K562 treated with DMSO at 1 percent for 12 hours (cell line): ENCODE measurements around the gene TIMMDC1. TPM values are rescaled to one million over a fixed set of nuclear protein-coding genes. Genes with fewer than 3 reads are reported as not detected.

ENCODE experiments used
- total RNA-seq: library from RNA; unstranded; fragments of 300-600 nt; gene quantifications from 2 replicates; pipeline ENCODE4 v1.2.3, GENCODE V29; 2022; ENCODE audit not compliant: insufficient read depth

The TIMMDC1 gene, protein sequence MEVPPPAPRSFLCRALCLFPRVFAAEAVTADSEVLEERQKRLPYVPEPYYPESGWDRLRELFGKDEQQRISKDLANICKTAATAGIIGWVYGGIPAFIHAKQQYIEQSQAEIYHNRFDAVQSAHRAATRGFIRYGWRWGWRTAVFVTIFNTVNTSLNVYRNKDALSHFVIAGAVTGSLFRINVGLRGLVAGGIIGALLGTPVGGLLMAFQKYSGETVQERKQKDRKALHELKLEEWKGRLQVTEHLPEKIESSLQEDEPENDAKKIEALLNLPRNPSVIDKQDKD
- 54.3 and 58.8 TPM in 2 replicates for total RNA-seq

DNA sequence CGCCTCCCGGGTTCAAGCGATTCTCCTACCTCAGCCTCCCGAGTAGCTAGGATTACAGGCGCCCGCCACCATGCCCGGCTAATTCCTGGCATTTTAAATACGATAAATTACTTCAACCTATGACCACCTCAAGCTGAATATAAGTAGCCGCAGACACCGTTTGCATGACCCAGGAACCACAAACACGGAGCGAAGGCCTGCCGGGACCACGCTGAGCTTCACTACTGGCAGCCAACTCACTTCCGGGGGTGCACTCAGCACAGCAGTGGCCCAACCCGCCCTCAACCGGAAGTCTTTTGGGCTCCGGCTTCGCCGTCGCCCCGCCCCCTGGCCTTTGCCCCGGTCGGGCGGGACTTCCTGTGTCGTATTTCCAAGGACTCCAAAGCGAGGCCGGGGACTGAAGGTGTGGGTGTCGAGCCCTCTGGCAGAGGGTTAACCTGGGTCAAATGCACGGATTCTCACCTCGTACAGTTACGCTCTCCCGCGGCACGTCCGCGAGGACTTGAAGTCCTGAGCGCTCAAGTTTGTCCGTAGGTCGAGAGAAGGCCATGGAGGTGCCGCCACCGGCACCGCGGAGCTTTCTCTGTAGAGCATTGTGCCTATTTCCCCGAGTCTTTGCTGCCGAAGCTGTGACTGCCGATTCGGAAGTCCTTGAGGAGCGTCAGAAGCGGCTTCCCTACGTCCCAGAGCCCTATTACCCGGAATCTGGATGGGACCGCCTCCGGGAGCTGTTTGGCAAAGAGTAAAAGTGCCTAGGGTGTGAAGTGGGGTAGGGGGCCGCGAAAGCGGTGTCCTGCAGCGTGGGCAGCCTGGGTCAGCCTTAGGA, at the start of gene TIMMDC1:
TIMMDC1 (plus strand) TSS at position 362 of the 826 bp plus-strand sequence; CDS start at position 549, 187 bp downstream.

DNA sequence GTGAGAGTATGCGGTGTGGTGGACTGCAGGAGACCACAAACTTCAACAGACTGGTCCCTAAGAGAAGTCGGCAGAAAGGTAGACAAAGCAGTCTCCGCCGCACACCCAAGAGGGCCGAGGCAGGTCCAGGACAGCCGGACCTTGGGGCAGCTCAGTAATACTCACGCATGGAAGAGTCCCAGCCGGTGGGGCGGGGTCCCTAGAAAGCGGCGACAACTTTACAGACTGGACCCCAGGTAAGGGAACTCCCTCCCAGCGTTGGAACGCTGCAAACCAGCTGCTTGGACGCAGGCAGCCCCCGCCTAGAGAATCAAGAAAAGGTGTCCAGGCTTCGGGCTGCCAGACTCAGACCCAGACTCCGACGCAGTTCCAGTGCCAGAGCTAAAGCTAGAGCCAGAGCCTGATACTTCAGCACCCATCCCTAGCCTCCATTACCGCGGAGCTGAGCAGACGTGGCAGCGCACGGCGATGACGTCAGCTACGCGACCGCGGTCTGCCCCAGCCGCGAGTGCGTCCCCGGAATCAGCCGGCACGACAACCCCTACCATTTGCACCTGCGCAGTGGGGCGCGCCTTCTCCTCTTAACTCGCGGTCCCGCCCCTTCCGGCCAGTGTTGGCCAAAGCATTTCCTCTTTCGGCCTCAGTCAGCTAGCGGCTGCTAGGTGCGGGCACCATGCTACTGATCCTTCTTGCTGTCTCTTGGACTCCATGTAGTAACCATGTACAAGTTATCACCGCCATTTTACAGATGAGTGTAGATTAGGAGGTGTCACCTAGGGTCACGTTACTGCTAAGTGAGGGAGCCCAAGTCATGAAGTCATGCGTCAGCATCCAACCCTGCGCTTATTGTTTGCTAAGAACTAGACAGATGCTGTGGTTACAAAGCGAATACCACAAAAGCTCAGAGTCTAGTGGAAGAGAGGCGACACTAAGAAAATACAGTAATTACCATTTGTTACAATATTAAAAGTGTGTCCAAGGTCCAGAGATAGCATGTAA, 34.9 kb upstream of the TIMMDC1 start, which contains the start of gene TMEM39A:
TMEM39A (minus strand) TSS at position 445 of the 999 bp plus-strand sequence. CDS start 1,541 bp downstream, outside the sequence.

DNA sequence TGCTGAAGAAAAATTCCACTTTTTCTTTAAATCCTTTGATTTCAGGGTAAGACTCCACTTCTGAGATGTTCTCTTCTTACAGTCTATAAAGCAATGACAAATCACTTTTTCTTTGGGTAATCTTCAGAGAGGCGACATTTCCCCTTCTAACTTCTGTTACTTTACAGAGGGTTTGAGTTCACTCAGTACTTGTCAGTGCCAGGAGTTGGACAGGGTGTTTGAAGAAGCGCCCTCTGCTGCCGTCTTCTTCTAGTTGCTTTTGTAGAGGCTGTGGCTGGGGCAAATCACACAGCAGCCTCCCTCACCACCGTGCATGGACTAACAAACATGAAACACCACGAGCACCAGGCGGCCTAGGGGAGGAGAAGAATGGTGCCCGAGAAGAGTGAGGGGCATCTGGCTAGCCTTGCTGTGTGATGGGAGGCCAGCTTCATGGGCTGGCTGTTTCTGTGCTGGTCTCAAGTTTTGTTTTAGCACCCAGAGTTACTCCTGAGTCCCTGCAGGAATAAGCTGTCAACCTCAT, 61.2 kb downstream of the TIMMDC1 start, which contains the start of gene CD80:
CD80 (minus strand) TSS at position 174 of the 523 bp plus-strand sequence. CDS start 1,886 bp downstream, outside the sequence.

Other genes starting within 250 kb of the TIMMDC1 start
- 0.11 TPM in 1 of 2 replicates, not detected in the other for gene ARHGAP31, start 204.2 kb upstream of the TIMMDC1 start, total RNA-seq
- 7.2 and 17.0 TPM in 2 replicates for gene TMEM39A, start 34.9 kb upstream of the TIMMDC1 start, total RNA-seq
- 2.5 and 6.4 TPM in 2 replicates for gene POGLUT1, start 29.6 kb upstream of the TIMMDC1 start, total RNA-seq
- 14.9 and 24.9 TPM in 2 replicates for gene CD80, start 61.1 kb downstream of the TIMMDC1 start, total RNA-seq
- 1.0 and 2.9 TPM in 2 replicates for gene ADPRH, start 80.9 kb downstream of the TIMMDC1 start, total RNA-seq
- not detected in 2 replicates for gene PLA1A, start 99.3 kb downstream of the TIMMDC1 start, total RNA-seq
- gene POPDC2, start 162.0 kb downstream of the TIMMDC1 start, total RNA-seq, result 0.44 TPM in 1 of 2 replicates, not detected in the other
- 46.1 and 76.3 TPM in 2 replicates for gene COX17, start 178.9 kb downstream of the TIMMDC1 start, total RNA-seq
- gene CFAP91, start 204.5 kb downstream of the TIMMDC1 start, total RNA-seq, result not detected in 2 replicates